PC-9 (cell line): ENCODE measurements around the gene CPSF4L. TPM values are rescaled to one million over a fixed set of nuclear protein-coding genes. Genes with fewer than 3 reads are reported as not detected.
A peak's percentile ranks its signal among the peaks of the same experiment; 100 is the strongest.

Experiments used
- BruUV-seq: library from RNA; stranded (reverse); fragments of 400-500 nt; replicated peaks from 2 replicates; lab custom pipeline; 2021; lab: Mats Ljungman, UMichigan
- CTCF ChIA-PET: fragments of 300-600 bp; sonication (Branson Sonifier 250); formaldehyde crosslinking; loops from one replicate; lab custom pipeline; 2022; ENCODE audit warnings: antibody characterized with exemption; lab: Charles Lee
- POLR2A ChIA-PET: fragments of 300-600 bp; sonication (Branson Sonifier 250); formaldehyde crosslinking; loops from one replicate; lab custom pipeline; 2022; ENCODE audit warnings: antibody characterized with exemption; ENCODE audit not compliant: unreplicated experiment; lab: Charles Lee
- DNase-seq, 2 experiments: peaks; one replicate each; pipeline versions ENCODE4 v3.0.0 to v3.0.0-alpha.2; 2015 to 2022; ENCODE audit warnings: mixed read lengths in 1 of 2
- H2AFZ ChIP-seq: fragments of 200-600 bp; sonication (generic); 2 replicates; pipeline ENCODE4 v1.8.1; 2017; ENCODE audit warnings: antibody characterized with exemption
- H3F3A ChIP-seq: fragments of 200-600 bp; sonication (generic); 2 replicates; pipeline ENCODE4 v1.8.1; 2017; ENCODE audit warnings: antibody characterized with exemption, mild to moderate bottlenecking, low read depth; ENCODE audit not compliant: insufficient read depth
- H3K27ac ChIP-seq: fragments of 200-600 bp; sonication (generic); 2 replicates; pipeline ENCODE4 v1.6.1; 2016; ENCODE audit warnings: mixed run types
- H3K27me3 ChIP-seq: fragments of 200-600 bp; sonication (generic); 2 replicates; pipeline ENCODE4 v1.6.1; 2016; ENCODE audit warnings: low read depth, mixed run types; ENCODE audit not compliant: insufficient read depth
- H3K36me3 ChIP-seq: fragments of 200-600 bp; sonication (generic); 2 replicates; pipeline ENCODE4 v1.6.1; 2016; ENCODE audit warnings: low read depth, mixed run types
- H3K4me1 ChIP-seq: fragments of 200-600 bp; sonication (generic); replicated peaks from 2 replicates; pipeline ENCODE4 v1.6.1; 2016; ENCODE audit warnings: mixed run types; ENCODE audit not compliant: insufficient read depth
- H3K4me2 ChIP-seq: fragments of 200-600 bp; sonication (generic); 2 replicates; pipeline ENCODE4 v1.6.1; 2017; ENCODE audit warnings: mixed run types
- H3K4me3 ChIP-seq: fragments of 200-600 bp; sonication (generic); 2 replicates; pipeline ENCODE4 v1.6.1; 2016; ENCODE audit warnings: mixed run types
- H3K79me2 ChIP-seq: fragments of 200-600 bp; sonication (generic); 2 replicates; pipeline ENCODE4 v1.6.1; 2017; ENCODE audit warnings: low read depth, mixed run types
- H3K9me2 ChIP-seq: fragments of 200-600 bp; sonication (generic); 2 replicates; pipeline ENCODE4 v1.8.1; 2017; ENCODE audit warnings: mild to moderate bottlenecking; ENCODE audit not compliant: insufficient read depth
- H3K9me3 ChIP-seq: fragments of 200-600 bp; sonication (generic); 2 replicates; pipeline ENCODE4 v1.8.1; 2016; ENCODE audit warnings: low read depth; ENCODE audit not compliant: insufficient read depth
- H4K20me1 ChIP-seq: fragments of 200-600 bp; sonication (generic); 2 replicates; pipeline ENCODE4 v1.8.1; 2017; ENCODE audit not compliant: insufficient read depth
- CTCF ChIP-seq: fragments of 200-600 bp; sonication (generic); conservative IDR thresholded peaks from 2 replicates; pipeline ENCODE4 v1.6.1; 2017; ENCODE audit warnings: mixed run types, antibody characterized with exemption, mild to moderate bottlenecking, moderate library complexity
- EZH2 ChIP-seq: fragments of 200-600 bp; sonication (generic); IDR thresholded peaks from 2 replicates; pipeline ENCODE4 v1.8.0; 2017; ENCODE audit warnings: antibody characterized with exemption, low read depth
- intact Hi-C: fragments of 100-400 bp; cut with micrococcal nuclease; formaldehyde crosslinking; loops from one replicate; pipeline ENCODE4 v1.10.0; 2022; ENCODE audit not compliant: unreplicated experiment
- total RNA-seq: library from RNA; stranded (reverse); gene quantifications from 2 replicates; pipeline ENCODE4 v1.2.3, GENCODE V29; 2021

Gene CPSF4L
- total RNA-seq, 1 experiment from 2014 or later, result 0.52 TPM

- peak overlapping the region; percentile 97 for H3K4me3 ChIP-seq
- H3K9me3 ChIP-seq, result no peaks in the 10 kb centered on the region
- H3K4me2 ChIP-seq, result peak overlapping the region; percentile 98
- peaks cover 8% of the 10 kb centered on the region for H3F3A ChIP-seq
- peak overlapping the region; percentile 93 for H2AFZ ChIP-seq
- no peak for TF ChIP-seq EZH2
- no peak for TF ChIP-seq CTCF
- BruUV-seq, result no TSS peak
- intact Hi-C loops, result loop anchor here (2.0 to 5.0 kb wide), 2 partner anchors 39 to 504 kb away; partner anchors contain the start of gene COG1
- peaks cover 26% of the 10 kb centered on the region; the same call in 1 of the 2 replicates for H4K20me1 ChIP-seq
- H3K36me3 ChIP-seq, result peaks cover 27% of the 10 kb centered on the region
- POLR2A ChIA-PET, result interaction anchor here (0.7 kb wide), 1 partner anchor 629 kb away, joined by 3 read pairs; no protein-coding TSS in a partner anchor
- no peaks in the 10 kb centered on the region for H3K9me2 ChIP-seq
- DNase-seq, result peak in 1 of 2 experiments; percentile 7
- H3K4me1 ChIP-seq, result peaks cover 45% of the 10 kb centered on the region
- H3K27me3 ChIP-seq, result no peaks in the 10 kb centered on the region
- no peak overlapping the region for H3K27ac ChIP-seq
- CTCF ChIA-PET, result interaction anchor here (0.7 to 1.2 kb wide), 2 partner anchors 15 to 177 kb away, joined by 3 read pairs; no protein-coding TSS in a partner anchor
- H3K79me2 ChIP-seq, result peaks cover 73% of the 10 kb centered on the region
Observed at GRCh38 chr17:73231395-73231794, 30.3 kb downstream of the CPSF4L start.

GRCh38 chr17:73230088-73230487 is 31.6 kb downstream of the CPSF4L start:
- no peak overlapping the region for H3K27ac ChIP-seq
- no peak for DNase-seq
- intact Hi-C loops, result loop anchor here (2.0 to 5.0 kb wide), 2 partner anchors 37 to 503 kb away; partner anchors contain the start of gene COG1
- no peak for TF ChIP-seq CTCF
- no peak for TF ChIP-seq EZH2
- no peak overlapping the region for H3K4me3 ChIP-seq
- H3K36me3 ChIP-seq, result peaks cover 18% of the 10 kb centered on the region
- H3F3A ChIP-seq, result peaks cover 8% of the 10 kb centered on the region
- H3K4me1 ChIP-seq, result peaks cover 45% of the 10 kb centered on the region
- peaks cover 26% of the 10 kb centered on the region; the same call in 1 of the 2 replicates for H4K20me1 ChIP-seq
- H3K27me3 ChIP-seq, result no peaks in the 10 kb centered on the region
- no peaks in the 10 kb centered on the region for H3K9me2 ChIP-seq
- peaks cover 83% of the 10 kb centered on the region for H3K79me2 ChIP-seq
- H3K9me3 ChIP-seq, result no peaks in the 10 kb centered on the region
- H3K4me2 ChIP-seq, result peak overlapping the region; percentile 98; the same call in 1 of the 2 replicates
- BruUV-seq, result no TSS peak
- CTCF ChIA-PET, result no interaction called here
- no peak overlapping the region for H2AFZ ChIP-seq
- POLR2A ChIA-PET, result no interaction called here

- peaks cover 8% of the 10 kb centered on the region for H3F3A ChIP-seq
- ChIA-PET CTCF (no interaction called here), POLR2A (interaction anchor here (0.6 kb wide), 2 partner anchors 12 to 38 kb away, joined by 3 read pairs; no protein-coding TSS in a partner anchor)
- H3K4me2 ChIP-seq, result peak overlapping the region; percentile 42
- intact Hi-C loops, result no loop called here
- H3K9me2 ChIP-seq, result no peaks in the 10 kb centered on the region
- peak overlapping the region; percentile 70 for H3K27ac ChIP-seq
- H3K27me3 ChIP-seq, result no peaks in the 10 kb centered on the region
- no peak overlapping the region for H2AFZ ChIP-seq
- H4K20me1 ChIP-seq, result peaks cover 26% of the 10 kb centered on the region; the same call in 1 of the 2 replicates
- peaks cover 42% of the 10 kb centered on the region for H3K4me1 ChIP-seq
- H3K79me2 ChIP-seq, result peaks cover 84% of the 10 kb centered on the region
- TF ChIP-seq CTCF (no peak), EZH2 (no peak)
- no TSS peak for BruUV-seq
- peaks cover 8% of the 10 kb centered on the region for H3K36me3 ChIP-seq
- H3K4me3 ChIP-seq, result no peak overlapping the region
- DNase-seq, result peak; percentile 29 to 77
- H3K9me3 ChIP-seq, result no peaks in the 10 kb centered on the region
Observed at GRCh38 chr17:73228748-73229236, 32.9 kb downstream of the CPSF4L start.
